Neural progenitor cell (in vitro differentiated cells): ENCODE data around the gene NDUFA11. TPM values are rescaled to one million over a fixed set of nuclear protein-coding genes. Genes with fewer than 3 reads are reported as not detected.

ENCODE experiments used
- DNase-seq: peaks from one replicate; pipeline ENCODE4 v3.0.0-alpha.2; 2016; ENCODE audit warnings: low spot score
- H2AFZ ChIP-seq: fragments of 200-600 bp; sonication (generic); replicated peaks from 2 replicates; pipeline ENCODE4 v1.6.1; 2016; ENCODE audit warnings: antibody characterized with exemption
- H3F3A ChIP-seq: fragments of 200-600 bp; sonication (generic); 2 replicates; pipeline ENCODE4 v1.6.1; 2016; ENCODE audit warnings: antibody characterized with exemption, low read depth
- H3K27ac ChIP-seq: fragments of 200-600 bp; sonication (generic); 2 replicates; pipeline ENCODE4 v1.5.1; 2016; ENCODE audit warnings: mild to moderate bottlenecking
- H3K27me3 ChIP-seq: fragments of 200-600 bp; sonication (generic); 2 replicates; pipeline ENCODE4 v1.6.1; 2016; ENCODE audit warnings: mild to moderate bottlenecking, moderate library complexity
- H3K36me3 ChIP-seq: fragments of 200-600 bp; sonication (generic); 2 replicates; pipeline ENCODE4 v1.5.1; 2016
- H3K4me1 ChIP-seq: fragments of 200-600 bp; sonication (generic); 2 replicates; pipeline ENCODE4 v1.6.1; 2016; ENCODE audit warnings: mixed run types
- H3K4me2 ChIP-seq: fragments of 200-600 bp; sonication (generic); 2 replicates; pipeline ENCODE4 v1.6.1; 2016
- H3K4me3 ChIP-seq: fragments of 200-600 bp; sonication (generic); 2 replicates; pipeline ENCODE4 v1.5.1; 2016
- H3K79me2 ChIP-seq: fragments of 200-600 bp; sonication (generic); 2 replicates; pipeline ENCODE4 v1.6.1; 2016; ENCODE audit warnings: low read depth
- H3K9ac ChIP-seq: fragments of 200-600 bp; sonication (generic); 2 replicates; pipeline ENCODE4 v1.6.1; 2016
- H3K9me3 ChIP-seq: fragments of 200-600 bp; sonication (generic); 2 replicates; pipeline ENCODE4 v1.5.1; 2016; ENCODE audit warnings: low read depth
- H4K20me1 ChIP-seq: fragments of 200-600 bp; sonication (generic); 2 replicates; pipeline ENCODE4 v1.6.1; 2016; ENCODE audit warnings: low read depth
- H3K27ac Mint-ChIP-seq: 3 replicates; pipeline ENCODE4 v1.8.0; 2021; ENCODE audit warnings: mixed read lengths
- H3K27me3 Mint-ChIP-seq: 2 replicates; pipeline ENCODE4 v1.8.0; 2022; ENCODE audit warnings: low read depth, mild to moderate bottlenecking, inconsistent platforms, moderate library complexity, mixed read lengths; ENCODE audit not compliant: insufficient read depth
- H3K36me3 Mint-ChIP-seq: 3 replicates; pipeline ENCODE4 v1.8.0; 2021; ENCODE audit warnings: mixed read lengths
- H3K4me1 Mint-ChIP-seq: 3 replicates; pipeline ENCODE4 v1.8.0; 2021; ENCODE audit warnings: mixed read lengths
- H3K4me3 Mint-ChIP-seq: 3 replicates; pipeline ENCODE4 v1.8.0; 2021; ENCODE audit warnings: mild to moderate bottlenecking, moderate library complexity, mixed read lengths
- H3K9me3 Mint-ChIP-seq: 3 replicates; pipeline ENCODE4 v1.8.0; 2020; ENCODE audit warnings: mixed read lengths
- EZH2 ChIP-seq: fragments of 200-600 bp; sonication (generic); IDR thresholded peaks from 2 replicates; pipeline ENCODE4 v1.6.1; 2017; ENCODE audit warnings: antibody characterized with exemption, mild to moderate bottlenecking, moderate library complexity
- EZH2phosphoT487 ChIP-seq: fragments of 200-600 bp; sonication (generic); IDR thresholded peaks from 2 replicates; pipeline ENCODE4 v1.6.1; 2017; ENCODE audit warnings: antibody characterized with exemption
- total RNA-seq: library from RNA; depleted of rRNA; stranded (reverse); fragments of >200 nt; gene quantifications from 2 replicates; pipeline ENCODE4 v1.2.3, GENCODE V29; 2015; ENCODE audit warnings: low replicate concordance
- TF ChIP-seq, protein P1 (sequence below): fragments of 200-600 bp; sonication (generic); IDR thresholded peaks from 2 replicates; pipeline ENCODE4 v1.5.1; 2017; ENCODE audit warnings: antibody characterized with exemption, mild to moderate bottlenecking

NDUFA11 gene
- total RNA-seq, 1 donor from 2014 or later = 102 TPM

DNA sequence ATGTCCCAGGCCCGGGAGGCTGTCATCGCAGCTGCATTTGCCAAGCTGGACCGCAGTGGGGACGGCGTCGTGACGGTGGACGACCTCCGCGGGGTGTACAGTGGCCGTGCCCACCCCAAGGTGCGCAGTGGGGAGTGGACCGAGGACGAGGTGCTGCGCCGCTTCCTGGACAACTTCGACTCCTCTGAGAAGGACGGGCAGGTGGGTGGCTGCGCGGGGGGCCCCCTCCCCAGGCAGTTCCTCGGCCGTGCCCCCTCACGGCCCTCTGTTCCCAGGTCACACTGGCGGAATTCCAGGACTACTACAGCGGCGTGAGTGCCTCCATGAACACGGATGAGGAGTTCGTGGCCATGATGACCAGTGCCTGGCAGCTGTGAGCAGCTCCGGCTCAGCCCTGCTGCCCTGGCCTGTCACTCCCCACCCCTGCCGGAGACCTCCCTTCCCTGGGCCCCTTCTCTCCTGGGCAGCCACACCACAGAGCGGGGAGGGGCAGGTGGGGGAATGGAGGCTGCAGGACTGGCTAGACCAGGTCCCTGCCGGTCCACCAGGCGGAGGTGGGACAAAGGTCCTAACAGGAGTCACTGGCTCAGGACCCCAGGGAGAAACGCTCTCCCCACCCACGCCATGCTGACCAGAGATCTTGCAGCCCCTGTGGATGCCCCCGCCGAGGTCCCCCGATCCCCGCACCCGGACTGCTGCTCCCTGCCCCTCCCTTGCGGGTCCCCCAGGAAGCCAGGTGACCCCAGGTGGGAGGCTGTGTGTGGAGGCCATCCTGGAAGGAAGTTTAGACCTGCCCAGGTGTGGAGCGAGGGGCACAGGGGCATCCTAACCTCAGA, 11.6 kb upstream of the NDUFA11 start:
- Histone ChIP-seq H3K27me3 (no peaks in the 10 kb centered on the region), H3K27ac (no peak overlapping the region)
- no peak for DNase-seq

DNA sequence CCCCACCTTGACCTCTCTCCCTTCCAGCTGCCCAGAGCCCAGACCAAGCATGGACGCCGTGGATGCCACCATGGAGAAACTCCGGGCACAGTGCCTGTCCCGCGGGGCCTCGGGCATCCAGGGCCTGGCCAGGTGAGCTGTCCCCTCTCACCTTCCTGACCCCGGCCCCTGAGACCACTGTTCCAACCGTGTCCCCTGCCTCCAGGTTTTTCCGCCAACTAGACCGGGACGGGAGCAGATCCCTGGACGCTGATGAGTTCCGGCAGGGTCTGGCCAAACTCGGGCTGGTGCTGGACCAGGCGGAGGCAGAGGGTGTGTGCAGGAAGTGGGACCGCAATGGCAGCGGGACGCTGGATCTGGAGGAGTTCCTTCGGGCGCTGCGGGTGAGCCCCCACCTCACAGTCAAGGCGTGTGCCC, 10.8 kb upstream of the NDUFA11 start:
- H3K4me3 Mint-ChIP-seq = no peak overlapping the region
- H3F3A ChIP-seq = peaks cover 7% of the 10 kb centered on the region
- no peak overlapping the region for H3K27ac Mint-ChIP-seq
- H3K9me3 Mint-ChIP-seq = no peaks in the 10 kb centered on the region
- H3K9ac ChIP-seq = no peak overlapping the region
- no peaks in the 10 kb centered on the region for H3K36me3 Mint-ChIP-seq
- TF ChIP-seq EZH2phosphoT487 (no peak), EZH2 (no peak)
- TF ChIP-seq, protein P1, sequence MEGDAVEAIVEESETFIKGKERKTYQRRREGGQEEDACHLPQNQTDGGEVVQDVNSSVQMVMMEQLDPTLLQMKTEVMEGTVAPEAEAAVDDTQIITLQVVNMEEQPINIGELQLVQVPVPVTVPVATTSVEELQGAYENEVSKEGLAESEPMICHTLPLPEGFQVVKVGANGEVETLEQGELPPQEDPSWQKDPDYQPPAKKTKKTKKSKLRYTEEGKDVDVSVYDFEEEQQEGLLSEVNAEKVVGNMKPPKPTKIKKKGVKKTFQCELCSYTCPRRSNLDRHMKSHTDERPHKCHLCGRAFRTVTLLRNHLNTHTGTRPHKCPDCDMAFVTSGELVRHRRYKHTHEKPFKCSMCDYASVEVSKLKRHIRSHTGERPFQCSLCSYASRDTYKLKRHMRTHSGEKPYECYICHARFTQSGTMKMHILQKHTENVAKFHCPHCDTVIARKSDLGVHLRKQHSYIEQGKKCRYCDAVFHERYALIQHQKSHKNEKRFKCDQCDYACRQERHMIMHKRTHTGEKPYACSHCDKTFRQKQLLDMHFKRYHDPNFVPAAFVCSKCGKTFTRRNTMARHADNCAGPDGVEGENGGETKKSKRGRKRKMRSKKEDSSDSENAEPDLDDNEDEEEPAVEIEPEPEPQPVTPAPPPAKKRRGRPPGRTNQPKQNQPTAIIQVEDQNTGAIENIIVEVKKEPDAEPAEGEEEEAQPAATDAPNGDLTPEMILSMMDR = no peak
- H3K79me2 ChIP-seq = no peaks in the 10 kb centered on the region
- H3K36me3 ChIP-seq = no peaks in the 10 kb centered on the region
- H3K4me1 ChIP-seq = no peaks in the 10 kb centered on the region
- no peaks in the 10 kb centered on the region for H3K9me3 ChIP-seq
- peaks cover 3% of the 10 kb centered on the region for H4K20me1 ChIP-seq
- no peak for DNase-seq
- H3K4me2 ChIP-seq = no peak overlapping the region
- peaks cover 9% of the 10 kb centered on the region for H3K27me3 Mint-ChIP-seq
- no peak overlapping the region for H3K27ac ChIP-seq
- H3K27me3 ChIP-seq = no peaks in the 10 kb centered on the region
- H3K4me3 ChIP-seq = no peak overlapping the region
- peaks cover 11% of the 10 kb centered on the region for H3K4me1 Mint-ChIP-seq
- H2AFZ ChIP-seq = no peak overlapping the region

More for the DNA sequence above, 11.6 kb upstream of the NDUFA11 start:
- no peaks in the 10 kb centered on the region for H3K9me3 ChIP-seq
- H3K4me1 ChIP-seq = no peaks in the 10 kb centered on the region
- H3K27ac Mint-ChIP-seq = no peak overlapping the region
- no peak overlapping the region for H3K9ac ChIP-seq
- no peak overlapping the region for H3K4me3 Mint-ChIP-seq
- peaks cover 4% of the 10 kb centered on the region for H3K4me1 Mint-ChIP-seq
- H3K36me3 Mint-ChIP-seq = no peaks in the 10 kb centered on the region
- peaks cover 1% of the 10 kb centered on the region for H3F3A ChIP-seq
- no peak overlapping the region for H3K4me3 ChIP-seq
- H4K20me1 ChIP-seq = peaks cover 3% of the 10 kb centered on the region
- no peaks in the 10 kb centered on the region for H3K79me2 ChIP-seq
- TF ChIP-seq EZH2phosphoT487 (no peak), EZH2 (no peak)
- TF ChIP-seq, protein P1 = no peak
- H3K4me2 ChIP-seq = no peak overlapping the region
- no peaks in the 10 kb centered on the region for H3K36me3 ChIP-seq
- no peaks in the 10 kb centered on the region for H3K9me3 Mint-ChIP-seq
- peaks cover 9% of the 10 kb centered on the region for H3K27me3 Mint-ChIP-seq
- H2AFZ ChIP-seq = no peak overlapping the region

DNA sequence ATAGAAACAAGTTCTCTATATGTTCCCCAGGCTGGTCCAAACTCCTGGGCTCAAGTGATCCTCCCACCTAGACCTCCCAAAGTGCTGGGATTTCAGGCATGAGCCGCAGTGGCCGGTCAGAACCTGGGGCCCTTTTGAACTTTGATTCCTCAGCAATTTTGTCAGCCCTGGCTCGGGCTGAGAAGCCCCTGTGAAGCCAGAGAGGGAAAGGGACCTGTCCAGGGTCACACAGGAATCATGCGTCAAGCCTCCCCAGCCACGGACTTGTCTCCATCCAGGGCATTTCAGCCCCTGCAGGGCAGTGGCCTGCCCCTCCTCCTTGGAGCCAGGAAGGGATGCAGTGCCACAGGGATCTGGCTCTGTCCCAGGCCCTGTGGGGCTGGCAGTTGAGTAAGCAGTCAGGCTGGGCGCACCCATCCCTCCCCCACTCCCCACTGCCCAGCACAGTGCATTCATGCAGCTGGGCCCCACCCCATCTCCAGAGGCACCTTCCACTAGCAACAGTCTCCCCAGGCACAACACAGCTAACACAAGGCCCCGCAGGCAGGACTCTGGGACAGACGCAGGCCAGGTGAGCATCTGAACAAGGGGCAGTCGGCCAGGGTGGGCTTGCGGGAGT, 10.3 kb upstream of the NDUFA11 start, which contains the start of gene CAPS:
Gene CAPS (plus strand): TSS at position 516 of the 619 bp plus-strand sequence. CDS start 153 bp downstream, outside the sequence.
- Histone ChIP-seq H3K4me3 (no peak within 1 kb of the TSS), H3K4me2 (no peak within 1 kb of the TSS), H2AFZ (no peak within 1 kb of the TSS), H3K4me1 (no peaks in the 10 kb centered on the region), H3K27ac (no peak within 1 kb of the TSS), H4K20me1 (peaks cover 3% of the 10 kb centered on the region), H3F3A (peaks cover 7% of the 10 kb centered on the region), H3K36me3 (no peaks in the 10 kb centered on the region), H3K27me3 (no peaks in the 10 kb centered on the region), H3K9ac (no peak within 1 kb of the TSS), H3K79me2 (no peaks in the 10 kb centered on the region), H3K9me3 (no peaks in the 10 kb centered on the region)
- H3K9me3 Mint-ChIP-seq = no peaks in the 10 kb centered on the region
- TF ChIP-seq EZH2 = no peak
- TF ChIP-seq, protein P1 = no peak
- no peak for TF ChIP-seq EZH2phosphoT487
- no peaks in the 10 kb centered on the region for H3K36me3 Mint-ChIP-seq
- H3K4me1 Mint-ChIP-seq = peaks cover 13% of the 10 kb centered on the region
- peaks cover 9% of the 10 kb centered on the region for H3K27me3 Mint-ChIP-seq
- no peak within 1 kb of the TSS for H3K4me3 Mint-ChIP-seq
- H3K27ac Mint-ChIP-seq = no peak within 1 kb of the TSS
- no peak for DNase-seq
